Measurements from ENCODE around the gene PCSK1N.
"Not testable (repeated sequence)": the region's sequence is repeated elsewhere in the genome, so short reads cannot be mapped to it uniquely, and the experiment has no call there.

PCSK1N gene

GRCh38 chrX:48835524-48836329 is at the start of gene PCSK1N:
Gene PCSK1N (minus strand): TSS chrX:48835610. CDS start chrX:48835532, 78 bp downstream.
- DNase-seq (ENCODE audit: low read depth in 4 of 4, low spot score in 1 of 4), result no peak

- no peak for DNase-seq (ENCODE audit: low read depth in 4 of 4, low spot score in 1 of 4)
These were observed 48.3 kb upstream of the PCSK1N start for GRCh38 chrX:48883729-48884128.

GRCh38 chrX:48876944-48877343 is 41.5 kb upstream of the PCSK1N start:
- DNase-seq (ENCODE audit: low read depth in 4 of 4, low spot score in 1 of 4), result not testable (repeated sequence)

GRCh38 chrX:48872017-48872416 is 36.6 kb upstream of the PCSK1N start:
- DNase-seq (ENCODE audit: low read depth in 4 of 4, low spot score in 1 of 4), result not testable (repeated sequence)

- DNase-seq (ENCODE audit: low read depth in 4 of 4, low spot score in 1 of 4), result no peak
These were observed 28.8 kb upstream of the PCSK1N start for GRCh38 chrX:48864210-48864609.

GRCh38 chrX:48854898-48855297 is 19.5 kb upstream of the PCSK1N start:
- DNase-seq (ENCODE audit: low read depth in 4 of 4, low spot score in 1 of 4), result no peak

- not testable (repeated sequence) for DNase-seq (ENCODE audit: low read depth in 4 of 4, low spot score in 1 of 4)
These were observed 18.9 kb upstream of the PCSK1N start for GRCh38 chrX:48854121-48854804.

GRCh38 chrX:48853494-48853893 is 18.1 kb upstream of the PCSK1N start:
- not testable (repeated sequence) for DNase-seq (ENCODE audit: low read depth in 4 of 4, low spot score in 1 of 4)

- DNase-seq (ENCODE audit: low read depth in 4 of 4, low spot score in 1 of 4), result no peak
These were observed 17.4 kb upstream of the PCSK1N start for GRCh38 chrX:48852857-48853256.

- DNase-seq (ENCODE audit: low read depth in 4 of 4, low spot score in 1 of 4), result no peak
These were observed 13.4 kb upstream of the PCSK1N start for GRCh38 chrX:48848847-48849246.

GRCh38 chrX:48839686-48840085 is 4.3 kb upstream of the PCSK1N start:
- no peak for DNase-seq (ENCODE audit: low read depth in 4 of 4, low spot score in 1 of 4)

GRCh38 chrX:48834383-48834709 is 1.1 kb downstream of the PCSK1N start:
- no peak for DNase-seq (ENCODE audit: low read depth in 4 of 4, low spot score in 1 of 4)

- DNase-seq (ENCODE audit: low read depth in 4 of 4, low spot score in 1 of 4), result no peak
These were observed 1.8 kb downstream of the PCSK1N start for GRCh38 chrX:48833542-48834138.

- DNase-seq (ENCODE audit: low read depth in 4 of 4, low spot score in 1 of 4), result no peak
These were observed 3.5 kb downstream of the PCSK1N start for GRCh38 chrX:48831909-48832291.

GRCh38 chrX:48831136-48831908 is 4.1 kb downstream of the PCSK1N start:
- DNase-seq (ENCODE audit: low read depth in 4 of 4, low spot score in 1 of 4), result no peak

- no peak for DNase-seq (ENCODE audit: low read depth in 4 of 4, low spot score in 1 of 4)
These were observed 6.2 kb downstream of the PCSK1N start for GRCh38 chrX:48829016-48829735.

- DNase-seq (ENCODE audit: low read depth in 4 of 4, low spot score in 1 of 4), result no peak
These were observed 7.8 kb downstream of the PCSK1N start for GRCh38 chrX:48827654-48827968.

- DNase-seq (ENCODE audit: low read depth in 4 of 4, low spot score in 1 of 4), result no peak
These were observed 8.3 kb downstream of the PCSK1N start for GRCh38 chrX:48826876-48827653.

GRCh38 chrX:48826135-48826875 is 9.1 kb downstream of the PCSK1N start, which contains the start of gene ERAS:
Gene ERAS (plus strand): TSS chrX:48826513. CDS start chrX:48829124, 2,611 bp downstream.
- no peak for DNase-seq (ENCODE audit: low read depth in 4 of 4, low spot score in 1 of 4)

Measured in stimulated activated CD4-positive, alpha-beta T cell treated with anti-CD3 and anti-CD28 coated beads, Interleukin-1b, Interleukin-23, amount 100 ng/mL, for 24 hours (primary cell).